ENCODE measurements around the gene GALNT11.

- TF ChIP-seq CTCF (IDR thresholded peaks at IDR 0.05; ENCODE audit: low read length) (no peak), EZH2 (IDR thresholded peaks at IDR 0.05; ENCODE audit: borderline replicate concordance, low read length) (no peak)
Measured at GRCh38 chr7:152149363-152149762, 123.9 kb downstream of the GALNT11 start.

Data from OCI-LY1 (cell line).